ENCODE data around the gene ACO2. TPM values are rescaled to one million over a fixed set of nuclear protein-coding genes. Genes with fewer than 3 reads are reported as not detected.
"Not testable (repeated sequence)": the region's sequence is repeated elsewhere in the genome, so short reads cannot be mapped to it uniquely, and the experiment has no call there.

ACO2 gene
- total RNA-seq, 1 experiment from 2014 or later, result 53.2 TPM

DNA sequence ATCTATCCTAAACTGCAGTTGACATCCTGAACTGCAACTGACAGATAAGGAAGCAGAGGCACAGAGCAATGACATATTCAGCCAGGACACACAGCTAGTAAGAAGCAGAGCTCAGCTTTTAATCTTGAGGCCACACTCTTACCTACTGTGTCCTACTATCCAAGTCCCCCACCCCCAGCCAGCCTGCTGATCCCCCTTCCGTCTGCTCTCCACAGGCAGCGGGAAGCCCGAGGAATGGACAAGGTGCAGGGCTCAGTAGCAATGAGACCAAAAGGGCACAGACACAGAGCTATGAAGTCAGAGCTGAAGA, 71.0 kb downstream of the ACO2 start:
- DNase-seq (ENCODE audit: low spot score), result no peak

DNA sequence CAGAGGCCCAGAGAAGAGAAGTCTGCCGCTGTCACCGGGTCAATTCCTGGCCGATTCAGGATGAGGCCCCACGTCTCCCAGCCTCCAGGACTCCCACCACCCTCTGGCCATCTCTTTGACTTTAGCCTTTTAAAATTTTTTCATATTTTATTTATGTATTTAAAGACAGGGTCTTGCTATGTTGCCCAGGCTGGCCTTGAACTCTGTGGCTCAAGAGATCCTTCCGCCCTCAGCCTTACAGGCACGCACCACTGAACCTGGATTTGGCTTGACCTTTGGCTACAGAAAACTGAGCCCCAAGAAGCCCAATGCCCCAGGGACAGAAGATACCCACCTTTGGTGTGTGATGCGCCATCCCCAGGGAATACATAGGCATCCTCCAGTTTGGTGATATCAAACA, 71.4 kb downstream of the ACO2 start:
- no peak for DNase-seq (ENCODE audit: low spot score)

DNA sequence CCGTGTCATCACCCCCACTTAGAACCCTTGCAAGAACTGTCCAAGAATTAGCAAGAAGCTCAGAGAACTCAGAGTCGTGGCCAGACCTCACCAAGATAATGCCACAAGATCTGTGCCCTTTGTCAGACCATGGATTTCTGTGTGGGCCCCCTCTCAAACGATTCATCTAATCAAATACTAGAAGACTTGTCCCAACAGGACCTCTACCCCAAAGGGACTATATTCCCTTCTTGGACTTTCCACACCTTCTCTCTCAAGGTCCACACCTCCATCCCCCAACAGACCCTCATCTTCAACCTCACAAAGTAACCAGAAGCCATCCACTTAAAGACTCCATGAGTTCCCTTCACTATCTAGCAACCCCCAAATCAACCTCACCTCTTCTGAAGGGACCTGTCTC, 72.6 kb downstream of the ACO2 start:
- DNase-seq (ENCODE audit: low spot score), result no peak

DNA sequence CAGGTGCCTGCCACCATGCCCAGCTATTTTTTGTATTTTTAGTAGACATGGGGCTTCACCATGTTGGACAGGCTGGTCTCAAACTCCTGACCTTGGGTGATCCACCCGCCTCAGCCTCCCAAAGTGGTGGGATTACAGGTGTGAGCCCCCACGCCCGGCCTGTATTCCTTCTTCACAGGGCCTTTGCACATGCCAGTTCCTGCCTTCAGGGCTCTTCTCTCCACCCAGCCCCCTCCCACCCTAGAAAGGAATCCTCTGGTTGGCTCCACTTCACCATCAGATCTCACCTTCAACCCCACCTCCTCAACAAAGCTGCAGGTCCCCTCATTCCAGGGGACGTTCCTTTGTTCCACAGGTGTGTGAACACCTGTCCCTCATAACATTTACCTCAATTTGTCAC, 73.3 kb downstream of the ACO2 start:
- no peak for DNase-seq (ENCODE audit: low spot score)

DNA sequence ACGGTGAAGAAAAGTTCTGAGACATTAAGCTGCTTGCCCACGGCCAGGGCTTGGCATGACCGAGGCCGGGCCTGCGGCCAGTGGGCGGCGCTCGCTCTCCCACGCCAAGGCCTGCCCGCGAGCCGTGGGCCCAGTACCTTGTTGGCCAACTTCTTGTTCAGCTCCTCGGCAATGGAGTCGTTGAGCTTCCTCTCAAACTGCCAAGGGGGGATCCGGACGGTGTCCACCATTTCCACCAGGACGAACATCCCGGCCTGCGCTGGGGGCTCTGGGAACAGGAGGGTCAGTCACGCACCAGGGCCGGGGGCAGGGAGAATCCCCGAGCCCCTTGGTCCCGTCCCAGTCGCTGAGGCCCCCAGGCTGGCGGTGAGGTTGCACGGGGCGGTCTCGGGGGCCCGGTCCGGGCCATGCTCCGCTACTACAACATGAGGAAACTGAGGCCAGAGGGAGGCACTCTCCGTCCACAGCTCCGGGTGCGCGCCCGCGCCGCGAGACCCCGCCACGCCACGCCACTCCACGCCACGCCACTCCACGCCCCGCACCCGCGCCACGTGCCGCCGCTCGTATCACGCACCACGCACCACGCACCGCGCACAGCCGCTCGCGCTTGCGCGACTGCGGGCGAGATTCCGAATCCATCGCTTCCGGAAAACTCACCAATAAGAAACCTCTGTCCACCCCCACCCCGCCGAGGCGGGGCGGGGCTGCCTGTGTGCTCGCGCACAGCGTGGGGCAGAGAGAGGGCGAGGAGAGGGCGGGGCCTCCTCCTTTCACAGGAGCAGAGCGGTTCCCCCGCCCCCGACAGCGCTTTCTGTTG, 75.1 kb downstream of the ACO2 start, which contains the start of gene POLR3H:
POLR3H (minus strand) TSS at position 617 of the 817 bp plus-strand sequence; CDS start at position 248, 369 bp downstream.
- DNase-seq (ENCODE audit: low spot score), result peak; percentile 94

DNA sequence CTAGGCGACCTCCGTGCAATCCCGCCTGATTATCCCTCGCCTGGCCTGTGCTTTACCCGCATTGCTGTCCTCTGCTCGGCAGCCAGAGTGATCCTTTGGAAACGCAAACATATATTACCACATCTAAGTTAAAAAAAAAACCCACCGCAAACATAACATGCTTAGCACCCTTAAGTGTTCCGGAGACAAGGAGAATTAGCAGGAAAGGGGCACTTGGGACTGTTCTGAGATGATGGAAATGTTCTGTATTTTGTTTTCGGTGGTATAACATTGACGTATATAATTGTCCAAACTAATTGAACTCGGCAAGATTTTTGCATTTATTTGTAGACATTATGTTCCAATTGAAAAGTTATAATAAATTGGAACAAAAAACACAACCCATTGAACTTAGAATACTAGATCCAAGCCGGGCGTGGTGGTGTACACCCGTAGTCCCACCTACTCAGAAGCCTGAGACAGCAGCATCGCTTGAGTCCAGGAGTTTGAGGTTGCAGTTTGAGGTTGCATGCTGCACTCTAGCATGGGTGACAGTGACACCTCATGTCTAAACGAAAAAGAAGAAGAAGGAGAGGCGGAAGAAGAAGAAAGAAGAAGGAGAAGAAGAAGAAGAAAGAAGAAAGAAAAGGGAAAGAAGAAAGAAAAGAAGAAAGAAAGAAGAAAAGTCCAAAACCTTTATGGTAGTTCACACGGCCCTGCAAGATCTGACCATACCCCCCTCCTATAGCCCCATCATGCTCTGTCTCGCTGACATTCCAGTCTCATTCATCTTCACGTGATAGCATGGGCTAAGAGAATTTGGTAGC, 76.0 kb downstream of the ACO2 start:
- DNase-seq (ENCODE audit: low spot score), result no peak

DNA sequence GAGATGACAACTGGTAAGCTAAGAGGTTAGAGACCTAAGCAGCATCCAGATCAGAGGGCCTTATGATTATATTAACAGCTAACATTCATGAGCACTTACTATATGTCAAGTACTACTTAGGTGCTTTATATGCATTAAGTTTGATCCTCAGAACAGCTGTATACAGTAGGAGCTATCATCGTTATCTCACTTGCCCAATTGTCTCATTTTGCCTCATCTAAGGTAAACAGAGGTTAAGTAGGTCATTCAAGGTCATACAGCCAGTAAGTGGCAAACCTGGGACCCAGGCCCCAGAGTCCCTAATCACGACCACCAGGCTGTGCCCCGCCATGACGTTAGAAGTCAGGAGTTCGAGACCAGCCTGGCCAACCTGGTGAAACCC, 79.9 kb downstream of the ACO2 start:
- DNase-seq (ENCODE audit: low spot score), result no peak

DNA sequence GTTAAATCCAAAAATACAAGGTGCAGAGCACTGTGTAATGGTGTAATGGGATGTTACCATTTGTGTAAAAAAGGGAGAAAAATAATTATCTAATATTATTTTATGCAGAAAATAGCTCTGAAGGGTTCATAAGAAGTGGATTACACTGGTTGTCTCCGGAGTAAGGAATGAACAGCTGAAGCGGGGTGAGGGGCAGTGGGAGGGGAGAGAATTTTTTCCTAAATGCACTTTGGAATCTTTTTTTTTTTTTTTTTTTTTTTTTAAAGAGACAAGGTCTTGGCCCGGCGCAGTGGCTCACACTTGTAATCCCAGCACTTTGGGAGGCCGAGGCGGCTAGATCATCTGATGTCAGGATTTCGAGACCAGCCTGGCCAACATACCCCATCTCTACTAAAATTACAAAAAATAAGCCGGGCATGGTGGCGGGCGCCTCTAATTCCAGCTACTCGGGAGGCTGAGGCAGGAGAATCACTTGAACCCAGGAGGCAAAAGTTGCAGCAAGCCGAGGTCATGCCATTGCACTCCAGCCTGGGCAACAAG, 82.1 kb downstream of the ACO2 start:
- DNase-seq (ENCODE audit: low spot score), result no peak

DNA sequence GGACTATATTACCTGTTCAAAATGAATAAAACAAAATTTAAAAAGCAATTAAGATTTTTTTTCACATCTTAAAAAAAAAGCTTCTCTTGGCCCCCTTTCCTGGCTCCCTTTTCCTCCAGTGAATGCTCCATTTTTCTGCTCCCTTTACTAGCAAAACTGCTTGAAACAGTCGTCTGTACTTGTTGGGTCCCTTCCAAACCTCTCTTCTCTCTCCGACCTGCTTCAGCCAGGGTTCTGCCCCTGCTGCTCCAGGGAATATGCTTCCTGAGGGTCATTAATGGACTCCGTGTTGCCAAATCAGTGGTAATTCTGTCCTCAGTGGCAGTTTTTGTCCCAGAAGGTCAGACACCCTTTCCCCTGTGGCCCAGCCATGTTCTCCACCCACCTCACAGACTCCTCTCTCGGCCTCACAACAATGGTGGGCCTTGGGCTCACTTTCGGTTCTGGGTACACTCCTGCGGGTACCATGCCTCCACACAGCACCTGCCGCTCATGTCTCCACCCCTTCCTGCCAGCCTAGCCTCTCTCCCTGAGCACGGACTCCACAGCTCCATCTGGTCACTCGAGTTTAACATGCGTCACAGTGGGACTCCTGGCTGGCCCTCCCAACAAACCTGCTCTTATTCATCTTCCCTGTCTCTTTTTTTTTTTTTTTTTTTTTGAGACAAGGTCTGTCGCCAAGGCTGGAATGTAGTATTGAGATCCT, 83.1 kb downstream of the ACO2 start:
- DNase-seq (ENCODE audit: low spot score), result no peak

DNA sequence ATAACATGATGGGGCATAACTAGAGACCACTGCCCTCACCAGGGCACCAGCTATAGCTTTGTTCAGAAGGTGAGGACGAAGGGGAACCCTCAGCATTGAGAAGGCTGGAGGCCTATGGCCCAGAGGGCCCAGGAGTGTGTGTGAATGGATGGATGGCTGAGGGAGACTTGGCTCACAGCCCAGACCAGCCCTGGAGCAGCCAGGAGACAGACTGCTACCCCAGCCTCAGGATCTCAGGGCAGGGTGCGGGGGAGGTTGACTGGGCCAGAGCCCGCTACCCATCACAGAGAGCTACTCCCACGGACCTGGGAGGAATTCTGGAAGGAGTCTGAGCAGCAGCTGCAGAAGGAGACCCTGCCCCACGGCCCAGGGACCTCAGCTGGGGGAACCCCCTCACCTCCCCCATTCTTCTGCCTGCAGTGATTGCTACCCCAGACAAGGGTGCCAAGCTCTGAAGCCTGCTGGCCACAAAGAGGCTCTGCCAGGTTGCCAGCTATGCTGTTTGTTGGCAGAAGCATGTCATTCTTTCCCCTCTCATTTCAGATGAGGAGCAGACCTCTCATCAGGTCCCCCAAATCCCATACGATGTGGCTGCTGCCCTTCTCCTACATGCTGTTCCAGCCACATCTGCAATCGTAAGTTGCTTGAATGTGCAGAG, 86.5 kb downstream of the ACO2 start:
- DNase-seq (ENCODE audit: low spot score), result no peak

DNA sequence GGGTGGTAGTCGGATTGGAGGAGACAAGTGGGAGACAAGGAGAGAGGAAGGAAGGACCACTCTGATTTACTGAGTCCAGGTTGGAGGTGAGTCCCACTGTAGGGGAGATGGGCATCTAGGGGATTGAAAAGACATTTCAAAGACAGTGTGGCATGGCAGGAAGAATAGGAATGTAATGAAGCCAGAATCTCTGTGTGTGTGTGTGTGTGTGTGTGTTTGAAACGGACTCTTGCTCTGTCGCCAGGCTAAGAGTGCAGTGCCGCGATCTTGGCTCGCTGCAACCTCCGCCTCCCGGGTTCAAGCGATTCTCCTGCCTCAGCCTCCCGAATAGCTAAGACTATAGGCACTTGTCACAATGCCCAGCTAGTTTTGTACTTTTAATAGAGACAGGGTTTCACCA, 87.6 kb downstream of the ACO2 start:
- no peak for DNase-seq (ENCODE audit: low spot score)

DNA sequence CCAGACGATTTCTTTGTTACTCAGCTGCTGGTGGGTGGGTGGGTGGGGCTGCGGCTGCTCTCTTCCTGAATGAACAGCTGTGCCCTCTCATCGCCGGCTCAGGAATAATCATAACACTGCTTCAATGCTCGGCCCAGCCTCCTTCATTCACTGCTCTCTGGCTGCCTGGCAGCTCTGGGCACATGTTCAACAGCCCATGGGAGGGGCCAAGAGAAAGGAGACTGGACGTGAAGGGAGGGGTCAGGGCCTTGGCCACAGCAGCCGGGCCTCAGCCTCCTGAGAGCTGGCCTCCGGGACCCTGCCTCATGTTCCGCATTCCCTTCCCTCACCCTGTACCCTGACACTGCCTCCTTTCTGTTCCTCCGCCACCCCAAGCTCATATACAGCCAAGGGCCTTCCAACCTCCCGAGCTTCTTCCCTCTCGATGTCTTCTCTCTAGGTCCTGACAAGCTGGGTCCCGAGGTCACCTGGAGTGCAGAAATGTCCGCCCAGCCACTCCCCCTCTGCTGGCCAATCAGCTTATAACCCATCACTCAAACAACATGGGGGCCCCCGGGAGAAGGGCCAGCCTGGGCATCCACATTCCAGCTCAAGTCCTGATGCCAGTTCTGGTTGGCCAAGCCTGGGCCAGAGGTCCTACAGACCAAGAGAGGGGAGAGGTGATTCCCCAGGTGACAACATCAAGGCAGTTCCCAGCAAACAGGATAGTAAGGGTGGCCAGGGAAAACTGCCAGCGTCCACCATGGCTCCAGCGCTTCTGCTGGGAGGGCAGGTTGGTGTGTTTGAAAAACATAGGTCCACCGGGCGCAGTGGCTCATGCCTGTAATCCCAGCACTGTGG, 88.7 kb downstream of the ACO2 start:
- DNase-seq (ENCODE audit: low spot score), result peak; percentile 91

DNA sequence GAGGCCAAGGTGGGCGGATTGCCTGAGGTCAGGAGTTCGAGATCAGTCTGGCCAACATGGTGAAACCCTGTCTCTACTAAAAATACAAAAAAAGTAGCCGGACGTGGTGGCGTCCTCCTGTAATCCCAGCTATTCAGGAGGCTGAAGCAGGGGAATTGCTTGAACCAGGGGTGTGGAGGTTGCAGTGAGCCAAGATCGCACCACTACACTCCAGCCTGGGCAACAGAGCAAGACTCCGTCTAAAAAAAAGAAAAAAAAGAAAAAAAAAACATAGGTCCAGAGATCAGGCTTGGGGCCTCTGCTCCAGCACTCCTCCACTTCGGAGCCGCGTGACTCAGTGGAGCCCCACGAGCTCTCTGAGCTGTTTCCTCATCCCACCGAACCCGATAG, 89.3 kb downstream of the ACO2 start:
- not testable (repeated sequence) for DNase-seq (ENCODE audit: low spot score)

DNA sequence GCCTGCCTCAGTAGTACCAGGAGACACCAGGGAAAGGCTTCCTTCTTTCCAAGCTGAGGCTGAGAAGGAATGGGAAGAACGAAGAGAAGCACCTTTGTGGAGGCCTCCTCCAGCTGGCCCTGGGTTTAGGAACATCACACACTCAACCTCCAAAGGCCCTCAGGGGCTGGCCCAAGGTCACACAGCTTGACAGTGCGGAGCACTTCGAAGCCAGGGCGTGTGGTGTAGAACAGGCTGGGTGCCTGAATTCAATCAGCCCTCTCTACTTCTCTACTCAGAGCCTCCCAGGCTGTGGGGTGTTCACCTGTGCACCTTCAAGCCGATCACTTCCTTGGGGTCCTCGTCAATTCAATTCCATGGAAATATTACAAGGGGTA, 91.2 kb downstream of the ACO2 start:
- DNase-seq (ENCODE audit: low spot score), result no peak

DNA sequence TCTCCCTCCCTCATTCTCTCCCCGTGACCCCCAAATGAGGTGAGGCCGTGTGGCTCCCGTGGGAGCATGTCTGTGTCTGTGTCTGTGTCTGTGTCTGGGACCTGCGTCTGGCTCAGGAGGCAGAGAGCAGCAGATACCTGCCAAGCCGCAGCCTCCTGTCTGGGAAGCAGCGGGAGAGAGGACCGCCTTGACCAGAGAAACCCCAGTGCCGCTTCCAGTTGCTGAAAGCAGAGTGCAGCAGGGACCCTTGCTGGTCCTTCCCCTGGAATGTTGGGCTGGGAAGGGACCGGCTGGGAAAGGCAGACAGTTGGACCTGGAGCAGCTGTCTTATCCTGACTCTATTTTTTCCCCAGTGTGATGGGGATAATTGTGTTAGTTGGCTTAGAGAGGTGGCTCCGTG, 92.4 kb downstream of the ACO2 start:
- DNase-seq (ENCODE audit: low spot score), result no peak

DNA sequence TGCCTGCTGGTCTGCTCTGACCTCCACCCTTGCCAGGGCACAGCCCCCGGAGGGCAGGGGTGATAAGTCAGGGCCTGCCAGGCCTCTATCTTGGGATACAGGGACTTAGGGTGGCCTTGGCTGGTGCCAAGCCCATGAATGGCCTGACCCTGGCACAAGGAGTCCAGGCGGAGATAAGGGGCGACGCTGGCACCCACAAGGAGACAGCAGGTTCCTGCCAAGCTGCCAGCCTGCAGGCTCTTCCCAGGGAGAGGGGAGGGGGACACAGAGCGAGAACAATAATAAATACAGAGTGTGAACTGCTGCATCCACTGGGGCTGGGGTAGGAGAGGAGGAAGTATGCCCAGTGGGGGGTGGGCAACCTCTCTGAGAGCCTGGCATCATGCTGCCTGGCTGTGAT, 92.9 kb downstream of the ACO2 start:
- no peak for DNase-seq (ENCODE audit: low spot score)

DNA sequence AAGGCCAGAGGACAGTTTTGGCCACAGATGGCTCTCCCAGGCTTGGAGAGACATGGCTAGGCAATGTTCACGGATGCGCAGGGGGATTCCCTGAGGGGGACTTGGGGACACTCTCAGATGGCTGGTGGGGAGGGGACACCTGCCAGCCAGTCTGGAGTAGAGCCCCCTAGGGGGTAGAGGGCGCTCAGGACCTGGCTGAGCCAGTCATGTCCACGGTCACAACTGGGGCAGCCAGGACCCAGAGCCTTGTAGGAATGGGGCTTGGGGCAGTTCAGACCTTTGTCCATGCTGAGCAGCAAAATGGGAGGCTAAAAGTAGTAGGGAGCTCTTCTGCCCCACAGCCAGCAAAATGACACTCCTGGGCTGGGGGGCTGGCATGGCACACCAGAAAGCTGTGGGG, 93.5 kb downstream of the ACO2 start:
- no peak for DNase-seq (ENCODE audit: low spot score)

DNA sequence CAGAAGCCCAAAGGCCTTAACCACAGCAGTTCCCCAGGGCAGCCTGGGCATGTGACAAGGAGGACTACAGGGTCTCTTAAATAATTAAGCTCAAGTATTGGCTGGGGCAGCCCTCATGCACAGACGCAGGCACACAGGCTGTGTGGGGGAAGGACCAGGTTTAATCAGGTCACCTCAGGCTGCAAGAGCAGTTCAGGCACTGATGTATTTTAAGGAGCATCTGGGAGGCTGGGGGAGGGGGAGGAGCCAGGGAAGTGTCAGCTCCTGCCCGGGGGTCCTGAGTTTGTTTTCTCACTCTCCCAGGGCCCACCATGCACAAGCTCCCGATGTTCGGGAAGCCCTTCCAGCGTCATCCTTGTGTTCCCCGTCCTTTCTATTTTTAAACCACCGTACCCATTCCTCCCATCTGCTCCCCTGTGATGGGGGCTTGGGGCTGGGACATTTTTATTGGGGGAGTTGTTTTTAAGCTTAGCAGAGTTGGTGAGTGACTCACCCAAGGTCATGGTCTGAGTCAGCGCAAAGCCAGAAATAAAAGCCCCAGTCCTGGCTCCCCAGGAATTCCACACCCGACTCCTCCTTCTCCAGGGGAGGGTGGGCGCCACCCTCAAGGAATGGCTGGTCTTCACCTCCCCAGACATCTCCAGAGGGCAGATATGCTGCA, 94.3 kb downstream of the ACO2 start:
- peak; percentile 44 for DNase-seq (ENCODE audit: low spot score)

DNA sequence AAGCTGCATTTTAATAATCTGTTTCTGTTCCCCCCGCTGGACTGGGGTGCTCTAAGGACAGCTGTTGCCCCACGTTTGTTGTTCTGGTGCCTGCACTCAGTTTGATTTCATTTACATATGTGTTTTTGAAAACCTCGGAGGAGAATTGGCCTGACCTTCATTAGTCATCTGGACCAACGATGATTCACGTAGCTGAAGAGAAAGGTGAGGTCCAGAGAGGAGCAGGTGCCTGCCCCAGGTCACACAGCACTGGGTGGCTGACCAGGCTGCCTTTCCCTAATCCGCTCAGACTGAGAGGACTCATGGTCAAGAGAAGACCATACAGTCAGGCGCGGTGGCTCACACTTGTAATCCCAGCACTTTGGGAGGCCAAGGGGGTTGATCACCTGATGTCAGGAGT, 95.6 kb downstream of the ACO2 start:
- DNase-seq (ENCODE audit: low spot score), result no peak

DNA sequence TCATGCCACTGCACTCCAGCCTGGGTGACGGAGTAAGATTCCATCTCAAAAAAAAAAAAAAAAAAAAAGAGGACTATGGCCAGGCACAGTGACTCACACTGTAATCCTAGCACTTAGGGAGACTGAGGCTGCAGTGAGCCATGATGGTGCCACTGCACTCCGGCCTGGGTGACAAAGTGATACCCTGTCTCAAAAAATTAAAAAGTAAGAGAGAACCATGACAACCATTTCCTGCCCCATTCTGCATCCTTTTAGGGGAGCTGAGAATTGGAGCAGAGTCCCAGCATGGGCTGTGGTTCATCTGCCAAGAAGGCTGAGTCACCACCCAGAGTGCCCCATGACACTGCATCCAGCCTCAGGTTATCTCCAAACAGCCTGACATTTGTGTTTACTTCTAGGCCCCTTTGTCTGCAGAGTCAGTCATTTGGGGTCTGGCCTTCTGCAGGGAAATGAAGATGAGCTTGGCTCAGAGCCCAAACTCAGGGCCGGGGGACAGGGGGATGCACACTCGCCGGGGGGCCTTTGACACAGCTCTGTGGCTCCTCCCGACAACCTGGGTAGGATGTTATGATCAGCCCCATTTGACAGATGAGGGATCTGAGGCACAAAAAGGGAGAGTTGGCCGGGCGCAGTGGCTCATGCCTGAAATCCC, 96.6 kb downstream of the ACO2 start:
- DNase-seq (ENCODE audit: low spot score), result peak; percentile 87
